Measurements from ENCODE around the gene TRIM28.

TRIM28 gene

DNA sequence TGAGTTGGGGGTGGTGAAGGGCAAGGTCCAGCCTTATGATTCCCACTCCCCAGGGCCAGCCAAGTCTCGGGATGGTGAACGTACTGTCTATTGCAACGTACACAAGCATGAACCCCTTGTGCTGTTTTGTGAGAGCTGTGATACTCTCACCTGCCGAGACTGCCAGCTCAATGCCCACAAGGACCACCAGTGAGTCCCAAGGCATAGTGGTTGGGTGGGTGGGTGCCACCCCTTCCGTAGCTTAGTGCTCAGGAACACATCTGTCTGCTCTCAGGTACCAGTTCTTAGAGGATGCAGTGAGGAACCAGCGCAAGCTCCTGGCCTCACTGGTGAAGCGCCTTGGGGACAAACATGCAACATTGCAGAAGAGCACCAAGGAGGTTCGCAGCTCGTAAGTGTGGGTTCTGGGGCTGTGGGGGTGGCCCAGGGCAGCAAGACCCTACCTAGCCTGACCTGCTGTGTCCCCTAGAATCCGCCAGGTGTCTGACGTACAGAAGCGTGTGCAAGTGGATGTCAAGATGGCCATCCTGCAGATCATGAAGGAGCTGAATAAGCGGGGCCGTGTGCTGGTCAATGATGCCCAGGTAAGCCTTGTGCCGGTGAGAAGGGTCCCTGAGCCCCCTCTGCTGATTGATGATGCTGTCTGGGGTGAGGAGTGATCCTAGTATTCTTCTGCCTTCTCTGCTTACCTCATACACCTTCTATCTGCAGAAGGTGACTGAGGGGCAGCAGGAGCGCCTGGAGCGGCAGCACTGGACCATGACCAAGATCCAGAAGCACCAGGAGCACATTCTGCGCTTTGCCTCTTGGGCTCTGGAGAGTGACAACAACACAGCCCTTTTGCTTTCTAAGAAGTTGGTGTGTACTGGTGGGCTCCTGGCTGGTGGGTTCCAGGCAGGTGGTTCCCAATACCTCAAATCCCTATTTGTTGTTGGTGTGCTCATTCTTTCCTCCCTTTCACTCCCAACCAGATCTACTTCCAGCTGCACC lies 3.8 kb downstream of the TRIM28 start:
- DNase-seq (ENCODE audit: low read depth) = no peak
- H3K4me3 ChIP-seq (ENCODE audit: low read depth, low read length) = no peak overlapping the region

DNA sequence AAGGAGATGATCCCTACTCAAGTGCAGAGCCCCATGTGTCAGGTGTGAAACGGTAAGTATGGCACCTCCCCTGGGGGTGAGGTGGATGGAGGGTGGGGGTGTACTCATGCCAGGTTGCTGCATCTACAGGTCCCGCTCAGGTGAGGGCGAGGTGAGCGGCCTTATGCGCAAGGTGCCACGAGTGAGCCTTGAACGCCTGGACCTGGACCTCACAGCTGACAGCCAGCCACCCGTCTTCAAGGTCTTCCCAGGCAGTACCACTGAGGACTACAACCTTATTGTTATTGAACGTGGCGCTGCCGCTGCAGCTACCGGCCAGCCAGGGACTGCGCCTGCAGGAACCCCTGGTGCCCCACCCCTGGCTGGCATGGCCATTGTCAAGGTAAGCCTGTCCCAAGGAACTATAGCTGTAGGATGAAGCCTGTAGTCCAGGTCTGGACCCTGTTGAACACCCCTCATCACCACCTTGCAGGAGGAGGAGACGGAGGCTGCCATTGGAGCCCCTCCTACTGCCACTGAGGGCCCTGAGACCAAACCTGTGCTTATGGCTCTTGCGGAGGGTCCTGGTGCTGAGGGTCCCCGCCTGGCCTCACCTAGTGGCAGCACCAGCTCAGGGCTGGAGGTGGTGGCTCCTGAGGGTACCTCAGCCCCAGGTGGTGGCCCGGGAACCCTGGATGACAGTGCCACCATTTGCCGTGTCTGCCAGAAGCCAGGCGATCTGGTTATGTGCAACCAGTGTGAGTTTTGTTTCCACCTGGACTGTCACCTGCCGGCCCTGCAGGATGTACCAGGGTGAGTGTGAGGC lies 5.2 kb downstream of the TRIM28 start:
- H3K4me3 ChIP-seq (ENCODE audit: low read depth, low read length) = no peak overlapping the region
- DNase-seq (ENCODE audit: low read depth) = no peak

DNA sequence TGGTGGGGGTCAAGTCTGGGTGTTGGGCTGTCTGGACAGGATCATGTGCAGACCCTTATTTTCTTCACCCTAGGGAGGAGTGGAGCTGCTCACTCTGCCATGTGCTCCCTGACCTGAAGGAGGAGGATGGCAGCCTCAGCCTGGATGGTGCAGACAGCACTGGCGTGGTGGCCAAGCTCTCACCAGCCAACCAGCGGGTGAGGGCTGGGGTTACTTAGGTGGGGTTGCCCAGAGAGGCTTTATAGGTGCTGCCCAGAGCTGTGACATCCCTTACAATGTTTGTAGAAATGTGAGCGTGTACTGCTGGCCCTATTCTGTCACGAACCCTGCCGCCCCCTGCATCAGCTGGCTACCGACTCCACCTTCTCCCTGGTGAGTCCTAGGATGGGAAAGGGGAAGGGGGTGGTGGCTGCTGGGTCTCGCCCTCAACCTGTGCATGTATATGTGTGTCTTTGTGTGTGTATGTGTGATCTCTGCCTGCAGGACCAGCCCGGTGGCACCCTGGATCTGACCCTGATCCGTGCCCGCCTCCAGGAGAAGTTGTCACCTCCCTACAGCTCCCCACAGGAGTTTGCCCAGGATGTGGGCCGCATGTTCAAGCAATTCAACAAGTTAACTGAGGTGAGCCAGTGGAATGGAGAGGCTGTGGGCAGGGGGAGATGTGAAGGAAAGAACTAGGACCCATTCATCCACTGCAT lies 5.9 kb downstream of the TRIM28 start:
- DNase-seq (ENCODE audit: low read depth) = no peak
- H3K4me3 ChIP-seq (ENCODE audit: low read depth, low read length) = no peak overlapping the region

DNA sequence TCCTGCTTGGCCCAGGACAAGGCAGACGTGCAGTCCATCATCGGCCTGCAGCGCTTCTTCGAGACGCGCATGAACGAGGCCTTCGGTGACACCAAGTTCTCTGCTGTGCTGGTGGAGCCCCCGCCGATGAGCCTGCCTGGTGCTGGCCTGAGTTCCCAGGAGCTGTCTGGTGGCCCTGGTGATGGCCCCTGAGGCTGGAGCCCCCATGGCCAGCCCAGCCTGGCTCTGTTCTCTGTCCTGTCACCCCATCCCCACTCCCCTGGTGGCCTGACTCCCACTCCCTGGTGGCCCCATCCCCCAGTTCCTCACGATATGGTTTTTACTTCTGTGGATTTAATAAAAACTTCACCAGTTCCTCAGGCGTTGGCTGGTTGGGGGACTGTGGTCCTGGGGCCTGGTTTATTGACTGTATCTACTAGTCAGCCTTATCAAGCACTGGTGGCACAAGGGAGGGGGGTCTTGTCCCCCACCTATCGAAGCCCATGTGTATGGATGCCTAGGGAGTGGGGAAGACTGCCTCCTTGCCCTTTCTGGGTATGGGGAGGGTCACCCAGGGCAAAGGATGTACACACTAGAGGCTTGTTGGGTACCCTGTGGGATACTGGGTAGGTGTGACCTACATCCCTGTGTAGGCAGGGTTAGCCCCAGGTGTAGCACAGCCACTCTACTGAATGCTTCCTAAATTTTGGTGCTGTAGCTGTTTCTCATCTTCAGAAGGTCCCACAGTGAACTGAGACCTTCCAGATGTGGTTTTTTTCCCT lies 6.7 kb downstream of the TRIM28 start:
- no peak overlapping the region for H3K4me3 ChIP-seq (ENCODE audit: low read depth, low read length)

DNA sequence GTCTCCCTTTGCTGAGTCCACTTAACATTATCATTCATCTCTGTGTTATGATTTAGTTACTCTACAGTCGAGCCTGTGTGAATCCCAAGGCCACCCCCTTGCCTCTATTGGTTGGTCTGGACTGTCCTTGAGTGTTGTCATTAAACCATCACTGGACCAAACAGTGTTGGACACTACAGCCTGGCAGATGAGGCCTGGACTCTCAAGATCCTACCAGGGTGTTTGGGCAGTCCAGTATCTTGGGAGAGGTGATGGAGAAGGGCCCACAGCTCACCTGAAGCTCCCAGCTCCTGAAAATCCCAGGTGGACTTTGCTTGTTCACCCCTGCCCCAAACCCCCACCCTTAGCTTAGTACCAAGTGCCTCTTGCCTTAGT lies 7.2 kb downstream of the TRIM28 start:
- no peak overlapping the region for H3K4me3 ChIP-seq (ENCODE audit: low read depth, low read length)
- DNase-seq (ENCODE audit: low read depth) = no peak

More for the DNA sequence above, 6.7 kb downstream of the TRIM28 start:
- no peak for DNase-seq (ENCODE audit: low read depth)

DNA sequence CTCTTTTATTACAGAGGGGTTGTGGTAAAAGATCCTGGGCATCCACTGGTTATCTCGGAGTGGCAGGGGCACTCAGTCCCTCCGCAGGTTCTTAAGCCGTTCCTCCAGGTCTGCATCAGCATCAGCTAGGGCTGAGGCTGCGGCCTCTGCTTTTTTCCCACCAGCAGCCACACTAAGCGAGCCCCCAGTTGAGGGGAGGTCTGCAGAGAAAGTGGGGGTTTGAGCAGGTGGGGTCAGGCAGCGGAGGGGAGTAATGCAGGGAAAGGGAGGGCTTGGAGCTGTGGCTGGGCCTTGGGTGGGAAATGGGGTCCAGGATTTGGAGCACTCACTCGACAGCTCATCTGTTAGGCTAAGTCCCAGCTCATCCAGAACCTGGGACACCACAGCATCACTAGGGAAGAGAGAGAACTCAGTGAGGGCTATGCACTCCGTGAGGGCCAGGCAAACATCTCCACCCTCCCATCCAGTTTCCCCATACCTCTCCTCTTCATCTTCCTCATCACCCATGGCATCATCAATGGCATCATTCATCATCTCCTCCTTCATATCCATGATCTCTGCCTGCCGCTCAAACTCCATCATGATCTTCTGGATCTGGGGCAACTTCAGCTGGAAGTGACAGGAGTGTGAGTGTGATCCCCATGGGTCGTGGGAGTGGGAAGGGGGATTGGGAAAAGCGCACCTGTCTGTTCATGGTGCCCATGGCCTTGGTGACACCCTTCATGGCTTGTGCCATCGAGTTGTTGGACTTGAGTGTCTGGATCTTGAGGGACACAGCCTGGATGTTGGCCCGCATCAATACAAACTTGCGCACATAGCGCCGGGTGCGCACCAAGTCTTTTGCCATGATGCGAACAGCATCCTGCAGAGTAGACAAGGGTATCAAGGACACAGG lies 8.0 kb downstream of the TRIM28 start:
- H3K4me3 ChIP-seq (ENCODE audit: low read depth, low read length) = no peak overlapping the region
- DNase-seq (ENCODE audit: low read depth) = no peak

DNA sequence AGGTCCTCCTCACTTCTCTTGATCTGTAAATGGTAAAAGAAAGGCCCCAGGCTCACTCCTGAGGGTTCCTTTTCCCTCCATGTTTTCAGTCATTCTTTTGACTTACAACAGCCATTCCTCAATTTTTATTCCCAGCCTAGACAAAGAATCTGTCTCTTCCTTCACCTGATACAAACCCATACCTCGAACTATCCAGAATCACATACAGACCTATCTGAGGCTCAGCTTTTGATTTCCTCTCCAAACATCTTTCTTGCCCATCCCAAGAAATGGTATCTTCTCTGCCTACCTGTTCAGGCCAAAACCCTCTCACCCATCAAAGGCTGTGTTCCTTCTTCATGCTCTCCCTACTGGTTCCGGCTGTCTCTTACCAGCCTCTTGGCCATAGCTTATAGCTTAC lies 8.8 kb downstream of the TRIM28 start:
- DNase-seq (ENCODE audit: low read depth) = no peak
- H3K4me3 ChIP-seq (ENCODE audit: low read depth, low read length) = no peak overlapping the region

DNA sequence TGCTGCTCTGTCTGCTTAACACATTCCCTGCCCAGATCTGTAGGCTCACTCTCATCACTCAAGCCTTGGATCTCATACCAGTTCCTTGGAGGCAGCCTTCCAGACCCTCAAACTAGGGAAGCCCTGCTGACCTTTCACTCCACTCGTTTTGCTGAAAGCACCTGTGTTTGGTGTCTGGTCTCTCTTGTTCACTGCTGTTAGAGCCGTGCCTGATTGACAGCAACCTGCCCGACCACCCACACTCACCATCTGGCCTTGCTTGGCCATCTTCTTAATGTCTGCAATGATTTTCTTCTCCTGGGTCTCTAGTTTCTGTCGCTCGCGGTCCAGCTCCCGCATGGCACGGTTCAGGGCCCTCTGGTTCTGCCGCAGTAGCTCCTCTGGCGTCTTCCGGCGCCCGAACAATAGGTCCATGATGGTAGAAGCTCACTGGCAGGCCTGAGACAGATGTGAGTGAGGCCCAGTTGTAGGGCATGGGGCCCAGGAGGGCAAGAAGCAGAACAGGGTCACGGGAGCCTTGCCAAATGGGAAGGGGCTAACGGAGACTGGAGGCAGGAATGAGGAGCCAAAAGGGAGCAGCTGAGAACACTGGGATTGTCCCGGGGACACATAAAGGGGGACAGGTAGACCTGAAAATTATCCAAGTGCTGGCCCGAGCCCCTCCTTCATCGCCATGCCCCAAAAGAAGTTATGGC lies 10.1 kb downstream of the TRIM28 start:
- H3K4me3 ChIP-seq (ENCODE audit: low read depth, low read length) = peak overlapping the region; percentile 78
- no peak for DNase-seq (ENCODE audit: low read depth)

DNA sequence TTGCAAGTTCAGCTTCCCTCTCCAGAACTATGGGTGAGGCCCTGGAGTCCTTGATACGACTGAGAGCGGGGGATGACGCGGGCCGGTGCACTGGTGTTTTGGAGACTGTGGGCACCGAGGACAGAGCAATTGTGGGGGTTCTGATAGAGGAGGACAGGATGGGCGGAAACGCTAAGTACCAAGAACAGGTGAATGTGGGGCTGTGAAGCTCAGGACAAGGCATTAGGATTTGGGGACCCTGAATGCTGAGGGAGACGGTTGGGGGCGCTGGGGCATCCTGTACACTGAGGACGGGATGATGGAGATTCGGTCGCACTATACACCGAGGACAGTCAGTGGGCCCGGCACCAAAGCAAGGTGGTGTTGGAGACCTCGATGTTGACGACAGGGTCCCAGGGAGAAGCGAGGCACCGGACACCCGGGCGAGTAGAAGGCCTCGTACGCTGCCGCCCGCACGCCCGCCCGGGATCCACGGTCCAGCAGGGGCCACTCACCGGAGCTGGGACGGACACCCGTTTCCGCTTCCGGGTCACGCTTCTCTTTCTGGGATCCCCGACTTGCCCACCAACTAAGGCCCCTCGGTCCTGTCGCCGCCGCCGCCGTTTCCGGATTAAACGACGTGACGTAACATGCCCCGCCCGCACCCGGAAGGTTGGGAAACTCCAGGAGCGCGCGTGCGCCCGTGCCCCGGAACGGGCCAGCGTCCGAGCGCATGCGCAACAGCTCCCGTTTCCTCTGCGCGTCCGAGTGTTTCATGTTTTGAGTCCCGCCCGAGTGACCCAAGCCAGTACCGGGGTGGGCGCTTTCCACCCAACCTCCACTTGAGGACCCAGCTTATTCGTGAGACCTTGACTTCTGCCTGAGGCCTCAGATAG lies 10.9 kb downstream of the TRIM28 start, which contains the start of gene CHMP2A:
TSS of gene CHMP2A (minus strand) at position 612 of the 875 bp plus-strand sequence. CDS start 893 bp downstream, outside the sequence.
- H3K4me3 ChIP-seq (ENCODE audit: low read depth, low read length) = peak within 1 kb of the TSS; percentile 78
- DNase-seq (ENCODE audit: low read depth) = peak; percentile 88

DNA sequence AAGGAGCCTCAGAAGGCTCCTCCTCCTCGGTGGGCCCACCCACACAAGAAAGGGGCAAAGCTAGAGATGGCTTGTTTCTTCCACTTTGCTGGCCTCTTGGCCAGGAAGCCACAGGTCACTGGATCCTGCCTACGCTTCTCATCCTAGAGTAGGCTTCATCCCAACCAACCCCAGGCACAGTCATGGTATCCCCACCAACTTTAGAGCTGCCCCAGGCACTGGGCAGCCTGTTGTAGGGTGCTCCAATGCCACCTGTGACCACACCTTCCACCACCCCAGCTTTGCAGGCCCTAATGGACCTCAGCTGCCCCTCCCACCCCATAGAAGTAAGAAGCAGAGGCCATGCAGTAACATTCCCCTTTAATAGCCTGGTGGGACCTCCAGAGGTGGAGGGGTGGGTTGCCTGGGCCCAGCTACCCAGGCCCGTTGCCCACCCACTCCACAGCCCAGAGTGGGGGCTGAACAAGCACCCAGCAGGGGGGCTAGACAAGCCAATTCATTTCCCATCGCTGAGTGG lies 11.6 kb downstream of the TRIM28 start:
- peak overlapping the region; percentile 78 for H3K4me3 ChIP-seq (ENCODE audit: low read depth, low read length)
- no peak for DNase-seq (ENCODE audit: low read depth)

DNA sequence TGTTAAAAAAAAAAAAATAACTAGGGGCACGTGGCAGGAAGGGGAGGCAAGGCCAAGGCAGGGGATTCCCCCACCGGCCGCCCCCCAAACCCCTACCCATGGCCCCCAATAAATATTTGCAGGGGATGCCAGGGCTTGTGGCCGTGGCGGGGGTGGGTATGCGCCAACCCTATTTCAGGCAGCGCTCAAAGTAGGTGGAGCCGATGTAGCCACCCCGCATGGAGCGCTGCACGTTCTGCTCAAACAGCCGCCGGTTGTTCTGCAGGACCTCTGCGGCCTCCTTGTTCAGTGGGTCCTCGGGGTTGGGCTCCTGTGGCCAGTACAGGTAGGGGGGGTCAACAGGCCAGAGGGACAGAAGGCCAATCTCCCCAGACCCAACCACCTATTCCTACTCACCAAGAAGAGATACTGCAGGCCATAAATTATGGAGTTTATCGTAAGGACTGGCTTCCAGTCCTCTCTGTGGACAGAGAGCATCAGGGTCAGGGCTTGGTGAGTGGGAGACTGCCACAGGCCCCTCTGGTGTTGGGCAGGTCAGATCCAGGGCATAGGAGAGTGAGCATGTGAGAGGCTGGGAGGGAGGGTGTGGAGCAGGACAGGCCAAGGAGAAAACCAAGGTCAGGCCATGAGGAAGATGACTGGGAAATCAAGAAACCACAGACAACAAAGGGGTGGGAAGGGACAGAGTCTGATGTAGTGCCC lies 12.2 kb downstream of the TRIM28 start:
- no peak overlapping the region for H3K4me3 ChIP-seq (ENCODE audit: low read depth, low read length)
- DNase-seq (ENCODE audit: low read depth) = no peak

DNA sequence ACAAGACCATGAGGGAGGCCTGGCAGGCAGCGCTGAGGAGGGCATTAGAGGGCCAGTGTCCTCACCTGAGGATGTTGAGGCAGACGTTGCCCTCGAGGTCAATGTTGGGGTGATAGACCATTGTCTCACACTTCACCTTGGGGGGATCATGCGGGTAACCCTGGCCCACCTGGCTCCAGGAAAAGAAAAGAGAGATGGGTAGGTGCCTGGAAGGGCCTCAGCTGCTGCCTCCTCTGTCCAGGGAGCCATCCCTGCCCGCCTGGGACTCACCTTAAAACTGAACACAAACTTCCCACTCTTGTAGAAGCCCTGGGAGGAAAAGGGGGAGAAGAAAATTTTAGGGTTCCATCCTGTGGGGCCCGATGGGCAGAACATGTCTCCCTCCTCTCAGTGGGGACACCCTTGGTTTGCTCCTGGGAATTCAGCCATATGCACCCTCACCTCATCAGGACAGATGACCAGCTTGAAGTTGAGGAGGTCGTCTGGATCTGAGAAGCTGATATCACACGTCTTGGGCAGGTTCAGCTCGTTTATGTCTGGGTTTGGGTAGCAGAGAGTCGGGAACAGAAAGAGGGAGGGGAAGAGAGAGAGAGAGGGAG lies 12.9 kb downstream of the TRIM28 start:
- no peak for DNase-seq (ENCODE audit: low read depth)
- H3K4me3 ChIP-seq (ENCODE audit: low read depth, low read length) = peak overlapping the region; percentile 58

DNA sequence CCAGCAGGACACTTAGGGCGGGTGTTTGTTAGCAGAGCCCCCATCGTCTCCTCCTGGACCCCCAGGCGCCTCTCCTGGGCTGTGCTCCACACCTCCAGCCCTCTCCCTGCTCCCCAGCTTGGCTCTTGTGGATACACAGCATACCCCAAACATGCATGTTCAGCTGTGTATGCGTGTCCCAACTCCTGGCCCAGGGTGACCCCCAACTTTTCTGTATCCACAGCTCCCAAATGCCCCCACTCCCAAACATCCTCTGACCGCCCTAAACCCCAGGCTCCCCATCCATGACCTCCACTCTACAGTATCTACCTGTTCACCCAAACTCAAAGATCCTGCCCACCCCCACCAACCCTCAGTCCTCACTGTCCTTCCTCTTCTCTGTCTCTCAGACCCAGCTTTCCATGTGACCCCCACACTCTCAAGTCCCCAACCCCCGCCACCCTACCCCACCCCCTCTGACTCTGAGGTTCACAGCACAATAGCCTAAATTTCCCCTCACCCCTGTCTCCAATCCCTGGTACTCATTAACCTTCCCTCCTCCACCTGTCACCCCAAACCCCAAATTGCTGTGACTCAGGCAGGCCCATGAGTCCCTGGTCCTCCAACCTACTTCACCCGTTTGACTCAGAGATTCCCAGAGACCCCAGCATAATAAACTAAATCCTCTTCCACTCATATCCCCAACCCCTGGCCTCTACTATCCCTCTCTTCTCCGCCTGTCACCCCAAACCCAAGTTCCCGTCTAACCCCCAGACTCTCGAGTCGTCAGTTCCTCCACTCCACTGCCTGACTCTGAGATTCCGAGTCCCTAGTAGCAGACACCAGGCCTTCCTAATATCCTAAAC lies 13.6 kb downstream of the TRIM28 start:
- no peak for DNase-seq (ENCODE audit: low read depth)
- H3K4me3 ChIP-seq (ENCODE audit: low read depth, low read length) = peak overlapping the region; percentile 58

DNA sequence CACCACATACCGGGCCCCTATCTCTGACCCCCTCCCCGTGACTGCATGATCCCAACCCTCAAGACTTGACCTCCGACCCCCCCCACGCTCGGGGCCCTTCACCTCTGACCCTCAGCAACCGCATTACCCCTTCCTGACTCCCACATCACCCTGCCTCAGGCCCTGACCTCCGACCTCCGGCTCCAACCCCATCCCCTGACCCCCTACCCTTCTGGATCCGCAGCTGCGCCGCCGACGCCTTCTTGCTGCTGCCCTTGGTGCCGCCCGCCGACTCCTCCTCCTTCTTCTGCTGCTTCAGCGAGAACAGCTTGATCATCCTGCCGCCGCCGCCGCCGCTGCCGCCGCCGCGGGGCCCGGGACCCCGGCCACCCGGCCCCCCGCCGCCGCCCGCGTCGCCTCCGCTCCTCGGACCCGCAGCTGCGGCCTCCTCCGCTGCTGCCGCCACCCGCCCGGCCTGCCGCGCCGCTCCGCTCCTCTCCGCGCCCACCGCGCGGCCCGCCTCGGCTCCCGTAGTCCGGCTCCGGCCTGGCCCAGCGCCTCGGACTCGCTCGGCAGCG lies 14.3 kb downstream of the TRIM28 start, which contains the start of gene UBE2M:
TSS of gene UBE2M (minus strand) at position 546 of the 557 bp plus-strand sequence. CDS start at position 316, 230 bp downstream.
- no peak for DNase-seq (ENCODE audit: low read depth)

More for the DNA sequence above, 14.3 kb downstream of the TRIM28 start, which contains the start of gene UBE2M:
- peak within 1 kb of the TSS; percentile 58 for H3K4me3 ChIP-seq (ENCODE audit: low read depth, low read length)
